Natural killer cell (primary cell): Measurements from ENCODE around the gene LLGL1. TPM values are rescaled to one million over a fixed set of nuclear protein-coding genes. Genes with fewer than 3 reads are reported as not detected.

ENCODE experiments used
- ATAC-seq, 3 donors: fragments of 150-1000 bp in 2 of 3; fragments of 200-7000 bp in 1 of 3; cut with Tn5 transposase; 1 replicate in 1 of 3; 2 replicates in 2 of 3; pipeline ENCODE4 v1.10.0; 2021; ENCODE audit warnings: mild to moderate bottlenecking in 2 of 3, moderate library complexity in 2 of 3
- DNase-seq, 2 donors: peaks; one replicate each; pipeline versions ENCODE4 v3.0.0 to v3.0.0-alpha.2; 2013 to 2021; ENCODE audit warnings: mixed read lengths in 1 of 2
- H3K27ac ChIP-seq: one replicate; pipeline ENCODE4 v1.5.1; 2013; ENCODE audit warnings: mild to moderate bottlenecking, low read length
- H3K27me3 ChIP-seq: one replicate; pipeline ENCODE4 v1.6.1; 2013; ENCODE audit warnings: low read length; ENCODE audit not compliant: control insufficient read depth, insufficient read depth
- H3K36me3 ChIP-seq: one replicate; pipeline ENCODE4 v1.6.1; 2013; ENCODE audit warnings: low read length; ENCODE audit not compliant: control insufficient read depth, insufficient read depth
- H3K4me1 ChIP-seq: one replicate; pipeline ENCODE4 v1.6.1; 2013; ENCODE audit warnings: low read length; ENCODE audit not compliant: control insufficient read depth, insufficient read depth
- H3K4me3 ChIP-seq: one replicate; pipeline ENCODE4 v1.5.1; 2013; ENCODE audit warnings: low read length
- H3K9me3 ChIP-seq: one replicate; pipeline ENCODE4 v1.6.1; 2013; ENCODE audit warnings: low read length; ENCODE audit not compliant: control insufficient read depth, insufficient read depth
- H3K27ac Mint-ChIP-seq, 2 donors: one replicate each; pipeline ENCODE4 v1.8.0; 2022; ENCODE audit warnings: mild to moderate bottlenecking in 2 of 2, mixed read lengths in 2 of 2, moderate library complexity in 1 of 2
- H3K27me3 Mint-ChIP-seq, 2 donors: one replicate each; pipeline ENCODE4 v1.8.0; 2022; ENCODE audit warnings: low read depth in 2 of 2, mixed read lengths in 2 of 2
- H3K36me3 Mint-ChIP-seq: one replicate; pipeline ENCODE4 v1.8.0; 2022; ENCODE audit warnings: mixed read lengths
- H3K4me1 Mint-ChIP-seq, 2 donors: one replicate each; pipeline ENCODE4 v1.8.0; 2022; ENCODE audit warnings: mixed read lengths in 2 of 2
- H3K4me3 Mint-ChIP-seq: one replicate; pipeline ENCODE4 v1.8.0; 2022; ENCODE audit warnings: mild to moderate bottlenecking, moderate library complexity, mixed read lengths
- H3K9me3 Mint-ChIP-seq, 2 donors: one replicate each; pipeline ENCODE4 v1.8.0; 2022; ENCODE audit warnings: mixed read lengths in 2 of 2
- CTCF ChIP-seq: fragments of 200-600 bp; IDR thresholded peaks from one replicate; pipeline ENCODE4 v1.8.0; 2022; ENCODE audit warnings: antibody characterized with exemption
- WGBS: methylation state at CpG from one replicate; pipeline ENCODE4 v1.1.7; 2013; ENCODE audit warnings: missing lambda C conversion rate; ENCODE audit not compliant: insufficient coverage; 5-methylcytosine and 5-hydroxymethylcytosine counted together
- intact Hi-C: fragments of 100-400 bp; cut with micrococcal nuclease; formaldehyde crosslinking; loops from one replicate; pipeline ENCODE4 v1.14.2; 2022
- total RNA-seq, 4 donors: library from RNA; stranded (reverse); fragments of 120-200 nt in 1 of 4; gene quantifications; one replicate each; pipeline versions ENCODE4 v1.2.3 to v1.2.4, GENCODE V29; 2013 to 2022

LLGL1 gene
- total RNA-seq, 3 donors from 2014 or later (not counting 1 experiment from before 2014, with no cell fraction given), result 19.7 to 26.2 (median 25.8) TPM

- no peaks in the 10 kb centered on the region for H3K4me1 ChIP-seq
- H3K27ac Mint-ChIP-seq, result no peak overlapping the region
- H3K36me3 Mint-ChIP-seq, result no peaks in the 10 kb centered on the region
These were observed 55.4 kb downstream of the LLGL1 start for GRCh38 chr17:18280766-18281371.

DNA sequence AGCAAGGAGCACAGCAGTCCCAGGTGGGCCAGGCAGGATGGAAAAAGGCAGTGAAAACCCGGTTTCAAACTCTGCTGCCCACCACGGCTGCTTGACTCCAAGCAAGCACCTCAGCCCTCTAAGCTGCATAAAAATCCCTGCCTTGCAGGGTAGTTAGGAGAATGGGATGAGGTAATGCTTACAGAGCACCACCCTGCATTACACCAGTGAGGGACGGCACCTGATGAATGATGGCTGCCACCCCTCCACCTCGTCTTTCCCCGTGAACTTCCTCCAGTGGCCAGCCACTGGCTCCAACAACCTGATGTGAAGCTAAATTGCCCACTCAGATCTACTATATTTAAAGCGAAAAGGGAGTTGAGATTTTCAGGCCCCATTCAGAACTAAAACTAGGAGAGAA, 56.4 kb downstream of the LLGL1 start:
- H3K4me3 ChIP-seq, result no peak overlapping the region

More at GRCh38 chr17:18280766-18281371, 55.4 kb downstream of the LLGL1 start:
- no peaks in the 10 kb centered on the region for H3K27me3 ChIP-seq
- WGBS, result 94% methylated on average over 5 of the region's 5 CpGs
- no peak for TF ChIP-seq CTCF
- ATAC-seq (no peak), DNase-seq (no peak)
- H3K4me3 ChIP-seq, result no peak overlapping the region
- Mint-ChIP-seq H3K27me3 (no peaks in the 10 kb centered on the region), H3K4me1 (no peaks in the 10 kb centered on the region), H3K4me3 (no peak overlapping the region), H3K9me3 (no peaks in the 10 kb centered on the region)
- intact Hi-C loops, result no loop called here
- no peaks in the 10 kb centered on the region for H3K9me3 ChIP-seq
- H3K36me3 ChIP-seq, result peaks cover 73% of the 10 kb centered on the region
- H3K27ac ChIP-seq, result no peak overlapping the region

GRCh38 chr17:18285296-18285695, 59.9 kb downstream of the LLGL1 start:
- H3K27me3 ChIP-seq, result no peaks in the 10 kb centered on the region
- no peaks in the 10 kb centered on the region for H3K27me3 Mint-ChIP-seq
- no peaks in the 10 kb centered on the region for H3K36me3 Mint-ChIP-seq
- no peaks in the 10 kb centered on the region for H3K4me1 ChIP-seq
- no peak overlapping the region for H3K27ac ChIP-seq
- ATAC-seq, result no peak
- H3K4me1 Mint-ChIP-seq, result no peaks in the 10 kb centered on the region
- DNase-seq, result no peak
- peaks cover 57% of the 10 kb centered on the region for H3K36me3 ChIP-seq
- no peak overlapping the region for H3K4me3 ChIP-seq
- H3K27ac Mint-ChIP-seq, result no peak overlapping the region
- WGBS, result 96% methylated on average over 11 of the region's 11 CpGs
- H3K9me3 Mint-ChIP-seq, result no peaks in the 10 kb centered on the region
- H3K4me3 Mint-ChIP-seq, result no peak overlapping the region
- H3K9me3 ChIP-seq, result no peaks in the 10 kb centered on the region
- TF ChIP-seq CTCF, result no peak
- intact Hi-C loops, result no loop called here

More for the DNA sequence above, 56.4 kb downstream of the LLGL1 start:
- intact Hi-C loops, result no loop called here
- H3K4me1 Mint-ChIP-seq, result no peaks in the 10 kb centered on the region
- H3K4me3 Mint-ChIP-seq, result no peak overlapping the region
- Histone ChIP-seq H3K4me1 (no peaks in the 10 kb centered on the region), H3K9me3 (no peaks in the 10 kb centered on the region), H3K36me3 (peaks cover 69% of the 10 kb centered on the region), H3K27ac (no peak overlapping the region), H3K27me3 (no peaks in the 10 kb centered on the region)
- no peak for DNase-seq
- H3K27me3 Mint-ChIP-seq, result no peaks in the 10 kb centered on the region
- no peak overlapping the region for H3K27ac Mint-ChIP-seq
- no peaks in the 10 kb centered on the region for H3K36me3 Mint-ChIP-seq
- no peak for ATAC-seq
- TF ChIP-seq CTCF, result no peak
- 93% methylated on average over 6 of the region's 6 CpGs for WGBS
- H3K9me3 Mint-ChIP-seq, result no peaks in the 10 kb centered on the region
